ENCODE results near the gene MED31.

The MED31 gene

DNA sequence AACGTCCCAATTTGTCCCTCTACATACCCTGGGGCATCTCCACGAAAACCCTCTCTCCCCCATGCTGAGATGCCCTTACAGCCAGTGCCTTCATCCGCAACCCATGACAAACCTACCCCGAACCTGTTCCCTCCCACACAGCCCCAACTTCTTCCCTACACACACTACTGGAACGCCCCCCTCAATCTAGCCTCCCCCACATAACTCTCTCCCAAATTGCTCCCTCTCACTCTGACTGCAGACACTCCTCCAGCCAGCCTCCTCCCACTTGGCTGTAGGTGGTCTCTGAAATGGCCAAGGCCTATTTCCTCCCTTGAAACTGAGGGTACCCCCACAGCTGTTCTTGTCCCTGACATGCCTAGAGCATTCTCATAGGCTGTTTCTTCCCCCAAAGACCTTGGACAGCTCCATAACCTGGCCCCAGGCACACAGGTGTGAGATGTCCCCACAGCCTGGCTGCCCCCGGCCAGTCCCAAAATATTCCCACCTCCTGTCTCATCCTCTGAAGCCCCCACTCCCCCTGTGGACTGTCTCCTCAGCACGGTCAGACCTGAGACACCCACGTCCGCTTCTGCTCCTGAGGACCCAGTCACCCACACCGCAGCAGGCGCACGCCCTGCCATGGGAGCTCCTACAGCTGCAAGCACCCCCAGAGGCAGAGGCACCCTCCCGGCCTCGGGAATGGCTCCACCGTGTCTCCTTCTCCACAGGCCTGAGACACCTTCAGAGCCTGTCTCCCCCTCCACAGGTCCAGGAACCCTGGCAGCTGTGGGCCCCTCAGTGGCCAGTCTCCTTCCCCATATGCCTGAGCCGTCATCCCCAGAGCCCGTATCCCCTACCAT lies 14.6 kb downstream of the MED31 start:
- TF ChIP-seq, protein P1, sequence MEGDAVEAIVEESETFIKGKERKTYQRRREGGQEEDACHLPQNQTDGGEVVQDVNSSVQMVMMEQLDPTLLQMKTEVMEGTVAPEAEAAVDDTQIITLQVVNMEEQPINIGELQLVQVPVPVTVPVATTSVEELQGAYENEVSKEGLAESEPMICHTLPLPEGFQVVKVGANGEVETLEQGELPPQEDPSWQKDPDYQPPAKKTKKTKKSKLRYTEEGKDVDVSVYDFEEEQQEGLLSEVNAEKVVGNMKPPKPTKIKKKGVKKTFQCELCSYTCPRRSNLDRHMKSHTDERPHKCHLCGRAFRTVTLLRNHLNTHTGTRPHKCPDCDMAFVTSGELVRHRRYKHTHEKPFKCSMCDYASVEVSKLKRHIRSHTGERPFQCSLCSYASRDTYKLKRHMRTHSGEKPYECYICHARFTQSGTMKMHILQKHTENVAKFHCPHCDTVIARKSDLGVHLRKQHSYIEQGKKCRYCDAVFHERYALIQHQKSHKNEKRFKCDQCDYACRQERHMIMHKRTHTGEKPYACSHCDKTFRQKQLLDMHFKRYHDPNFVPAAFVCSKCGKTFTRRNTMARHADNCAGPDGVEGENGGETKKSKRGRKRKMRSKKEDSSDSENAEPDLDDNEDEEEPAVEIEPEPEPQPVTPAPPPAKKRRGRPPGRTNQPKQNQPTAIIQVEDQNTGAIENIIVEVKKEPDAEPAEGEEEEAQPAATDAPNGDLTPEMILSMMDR (IDR thresholded peaks at IDR 0.05), result no peak

DNA sequence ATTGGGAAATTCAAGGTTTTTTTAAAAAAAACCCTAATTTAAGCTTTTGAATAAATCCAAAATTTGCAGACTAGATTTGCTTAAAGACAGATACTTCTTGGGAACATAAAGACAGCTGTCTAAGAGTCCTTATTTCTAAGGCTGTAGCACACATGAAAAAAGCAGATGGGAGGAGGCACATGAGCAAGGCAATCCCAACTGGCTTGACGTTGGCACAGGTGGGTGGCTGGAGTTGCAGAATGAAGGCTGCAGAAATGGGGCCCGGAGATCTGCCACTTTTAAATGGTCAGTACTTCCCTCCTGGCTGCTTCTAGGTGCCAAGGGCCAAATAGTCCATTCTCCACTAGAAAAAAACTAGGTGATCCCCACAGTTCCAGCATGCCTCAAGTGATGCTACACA lies 15.3 kb downstream of the MED31 start:
- TF ChIP-seq, protein P1 (IDR thresholded peaks at IDR 0.05), result no peak

DNA sequence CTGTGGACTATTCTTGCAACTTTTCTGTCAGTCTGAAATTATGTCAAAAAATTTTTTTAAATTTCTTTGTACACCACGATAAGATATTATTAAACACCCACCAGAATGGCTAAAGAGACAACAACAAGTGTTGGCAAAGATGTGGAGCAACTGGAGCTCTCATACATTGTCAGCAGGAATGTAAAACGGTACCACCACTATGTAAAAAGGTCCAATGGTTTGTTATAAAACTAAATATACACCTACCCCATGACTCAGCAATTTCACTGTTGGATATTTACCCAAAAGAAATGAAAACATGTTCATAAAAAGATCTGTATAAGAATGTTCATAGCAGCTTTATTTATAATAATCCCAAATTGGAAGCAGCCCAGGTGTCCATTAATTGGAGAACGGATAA lies 18.1 kb downstream of the MED31 start:
- TF ChIP-seq, protein P1 (IDR thresholded peaks at IDR 0.05), result no peak

DNA sequence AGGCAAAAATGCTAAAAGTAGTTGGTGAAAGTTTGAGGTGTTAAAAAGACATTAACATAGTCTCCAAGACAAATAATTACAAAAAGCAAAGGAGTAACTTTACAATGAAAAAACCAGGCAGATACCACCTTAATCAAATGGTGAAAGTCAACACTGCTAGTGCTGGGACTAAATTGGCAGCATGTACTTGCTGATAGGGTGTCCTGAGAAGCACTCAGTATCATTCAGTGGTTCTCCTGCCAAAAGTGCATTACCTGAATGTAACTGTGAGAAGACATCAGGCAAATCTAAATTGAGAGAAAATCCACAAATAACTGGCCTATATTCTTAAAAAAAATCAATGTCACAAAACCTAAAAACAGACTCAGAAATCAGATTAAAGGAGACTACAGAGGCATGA lies 18.9 kb downstream of the MED31 start:
- TF ChIP-seq, protein P1 (IDR thresholded peaks at IDR 0.05), result no peak

DNA sequence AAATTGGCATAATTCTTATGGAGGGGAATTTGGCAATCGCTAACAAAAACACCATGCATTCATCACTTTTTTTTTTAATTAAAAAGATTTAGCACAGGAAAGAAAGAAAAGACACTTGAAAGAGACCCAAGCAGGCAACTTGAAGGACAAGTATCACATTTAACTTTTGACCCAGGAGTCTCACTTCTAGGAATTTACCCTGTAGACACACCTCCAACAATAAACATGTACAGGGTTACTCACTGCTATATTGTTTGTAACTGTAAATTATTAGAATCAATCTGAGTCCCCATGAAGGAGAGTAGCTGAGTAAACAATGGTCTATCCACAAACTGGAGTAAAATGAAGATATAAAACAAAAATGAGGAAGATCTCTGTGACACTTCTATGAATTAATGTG lies 21.0 kb downstream of the MED31 start:
- TF ChIP-seq, protein P1 (IDR thresholded peaks at IDR 0.05), result no peak

DNA sequence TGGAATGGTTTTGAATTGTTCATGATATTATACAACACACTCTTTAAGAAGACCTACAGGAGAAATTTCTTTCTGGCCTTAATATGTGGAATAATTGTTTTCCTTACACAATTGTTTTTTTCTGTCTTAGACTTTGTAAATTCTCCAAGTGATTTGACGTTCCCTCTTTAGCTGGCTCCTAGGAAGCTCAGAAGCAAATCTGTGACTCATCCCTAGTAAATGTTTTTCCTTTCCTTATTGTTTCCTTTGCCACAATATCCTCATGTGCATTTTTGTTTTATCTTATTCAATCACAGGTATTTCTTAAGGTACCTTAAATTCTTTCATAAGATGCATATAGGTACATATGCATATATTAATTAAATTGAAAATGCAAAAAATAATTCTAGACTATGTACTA lies 24.4 kb downstream of the MED31 start:
- TF ChIP-seq, protein P1 (IDR thresholded peaks at IDR 0.05), result no peak

DNA sequence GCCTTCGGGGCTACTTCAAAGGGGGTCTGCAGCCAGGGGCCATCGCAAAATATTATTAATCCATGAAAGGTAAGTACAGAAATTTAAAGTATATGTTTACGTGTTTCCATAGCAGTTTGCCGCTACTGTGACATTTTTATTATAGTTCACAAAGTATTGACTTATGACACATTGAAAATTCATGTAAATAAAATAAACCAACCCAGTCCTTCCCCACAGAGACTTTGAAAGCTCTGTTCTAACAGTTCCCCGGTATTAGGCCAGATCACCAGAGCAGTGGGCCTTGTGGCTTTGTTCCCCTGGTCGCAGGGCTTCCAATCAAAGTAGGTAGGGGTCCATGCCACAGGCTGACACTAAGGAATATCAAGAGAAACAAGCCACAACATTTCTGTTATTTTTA lies 24.8 kb downstream of the MED31 start:
- TF ChIP-seq, protein P1 (IDR thresholded peaks at IDR 0.05), result no peak

Measured in LNCAP (cell line).